GOT3 (cell line): ENCODE data around the gene NOTCH2.

ENCODE experiments used
- DNase-seq: peaks from one replicate; lab custom pipeline; 2025; ENCODE audit warnings: mixed read lengths; lab: John Stamatoyannopoulos, UW

Gene NOTCH2

DNA sequence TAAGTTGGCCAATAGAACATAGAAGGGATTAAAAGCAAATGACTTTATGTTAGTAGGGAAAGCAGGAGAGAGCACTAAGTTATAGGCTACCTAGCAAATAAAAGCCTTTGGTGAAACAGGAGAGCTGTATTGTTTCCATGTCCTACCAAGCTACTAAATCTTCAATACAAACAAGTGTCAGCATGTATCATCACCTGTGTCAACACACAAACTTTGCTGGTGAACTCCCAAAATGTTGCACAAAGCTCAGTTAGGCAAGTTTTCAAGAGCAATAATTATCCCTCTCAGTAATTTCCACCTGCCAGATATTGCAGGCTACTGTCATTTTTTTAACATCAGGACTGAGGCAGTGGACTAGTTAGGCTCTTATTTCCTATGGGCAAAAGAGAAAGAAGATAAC, 95.4 kb downstream of the NOTCH2 start:
- no peak for DNase-seq

DNA sequence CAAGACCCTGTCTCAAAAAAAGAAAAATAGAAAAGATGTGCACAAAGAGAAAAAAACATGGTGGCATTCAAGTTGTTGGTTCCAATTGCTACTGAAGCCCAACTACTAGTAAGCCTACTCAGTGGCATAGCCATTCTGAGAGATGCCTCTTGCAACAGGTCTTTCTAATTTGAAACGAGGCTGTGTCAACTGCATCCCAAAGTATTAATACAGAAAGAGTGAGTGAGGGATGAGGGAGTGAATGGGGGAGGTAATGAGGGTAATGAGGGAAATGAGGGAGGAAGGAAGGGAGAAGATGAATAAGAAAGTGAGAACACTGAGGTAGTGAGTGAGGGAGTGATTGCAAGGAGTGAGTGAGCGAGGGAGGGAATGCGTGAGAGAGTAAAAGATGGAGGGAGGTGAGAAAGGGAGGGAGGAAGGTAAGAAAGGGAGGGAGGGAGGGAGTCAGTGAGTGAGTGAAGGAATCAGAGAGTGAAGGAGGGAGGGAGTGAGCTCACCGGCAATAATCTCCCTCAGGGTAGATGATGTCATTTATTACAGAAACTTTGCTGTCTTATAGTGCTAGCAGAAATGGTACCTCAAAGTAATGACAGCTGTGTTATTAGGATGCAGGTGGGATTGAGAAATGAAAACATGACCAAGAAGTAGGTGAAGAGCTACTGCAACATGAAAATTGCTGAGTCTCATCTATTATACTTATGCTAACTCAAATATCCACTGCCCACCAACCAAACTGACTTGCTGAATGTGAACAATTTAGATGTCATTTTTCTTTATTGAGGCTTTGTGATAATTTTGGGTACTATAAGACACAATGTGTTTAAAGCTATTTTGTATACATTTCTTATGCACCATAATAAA, 97.5 kb downstream of the NOTCH2 start:
- DNase-seq: no peak

DNA sequence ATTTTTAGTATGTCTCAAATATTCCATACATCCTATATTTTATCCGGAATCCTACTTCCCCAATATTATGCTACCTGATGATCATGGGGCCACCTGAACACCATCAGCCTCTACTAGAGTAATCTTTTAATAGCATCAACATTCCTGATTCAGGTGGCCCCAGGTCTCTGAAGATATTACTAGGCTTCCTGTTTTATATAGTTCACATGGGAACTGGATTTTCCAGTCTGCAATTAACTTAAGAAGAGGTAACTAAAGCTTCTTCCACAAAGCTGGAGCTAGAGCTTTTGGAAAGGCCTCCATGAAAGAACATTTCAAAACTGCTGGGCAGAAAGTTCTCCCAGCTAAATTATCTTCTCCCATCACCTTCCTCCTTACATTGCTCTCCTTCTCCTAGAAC, 100.9 kb downstream of the NOTCH2 start:
- DNase-seq: no peak

DNA sequence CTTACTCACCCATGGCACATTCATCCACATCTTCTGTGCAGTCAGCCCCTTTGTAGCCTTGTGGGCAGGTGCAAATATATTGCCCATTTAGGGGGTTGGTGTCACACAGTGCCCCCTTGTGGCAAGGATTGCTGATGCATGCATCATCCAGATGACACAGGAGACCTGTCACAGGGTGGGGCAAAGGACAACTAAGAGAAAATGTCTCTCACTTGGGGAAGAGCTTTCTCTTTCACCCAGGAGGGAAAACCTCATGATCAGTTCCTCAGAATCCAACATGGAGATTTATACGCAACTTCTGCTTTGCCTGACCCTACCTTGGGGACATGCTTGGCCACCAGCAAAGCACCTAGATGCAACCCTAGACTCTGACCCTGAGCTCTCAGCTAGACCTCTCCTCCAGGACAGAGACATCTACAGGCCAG, 101.4 kb downstream of the NOTCH2 start:
- no peak for DNase-seq

DNA sequence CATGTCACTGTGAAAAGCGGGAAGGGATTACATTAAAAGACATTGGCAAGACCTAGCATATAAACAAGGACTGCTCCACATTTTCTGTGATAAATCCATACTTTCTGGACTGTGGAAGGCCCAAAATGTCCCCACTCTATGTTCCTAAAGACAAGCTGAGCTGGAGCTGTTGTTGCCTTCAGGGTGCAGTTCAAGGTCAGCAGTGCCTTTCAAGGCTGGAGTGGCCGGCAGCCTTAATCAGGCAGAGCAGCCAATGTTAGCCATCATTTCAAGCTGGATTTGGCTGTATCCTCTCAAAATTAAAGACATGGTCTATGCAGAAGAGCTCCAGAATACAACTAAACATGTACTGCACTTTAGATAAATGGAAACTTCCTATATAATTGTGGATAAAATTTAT, 102.8 kb downstream of the NOTCH2 start:
- no peak for DNase-seq

DNA sequence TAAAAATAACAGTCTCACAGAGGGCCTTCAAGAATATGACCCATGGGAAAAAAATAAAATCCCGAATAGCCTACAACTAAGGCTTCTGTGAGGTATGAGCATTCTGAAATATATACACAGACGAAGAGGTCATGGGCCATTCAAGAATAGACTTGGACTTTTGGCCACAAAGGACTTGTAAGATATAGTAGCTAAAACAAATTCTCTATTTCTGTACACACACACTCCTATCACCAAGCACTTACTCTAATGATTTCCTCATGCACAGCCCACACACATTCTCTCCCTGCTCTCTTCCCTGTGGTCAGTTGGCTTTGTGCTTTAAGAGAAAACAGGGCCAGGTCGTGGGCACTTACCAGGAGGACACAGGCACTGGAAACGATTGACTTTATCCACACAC, 103.4 kb downstream of the NOTCH2 start:
- DNase-seq: no peak

DNA sequence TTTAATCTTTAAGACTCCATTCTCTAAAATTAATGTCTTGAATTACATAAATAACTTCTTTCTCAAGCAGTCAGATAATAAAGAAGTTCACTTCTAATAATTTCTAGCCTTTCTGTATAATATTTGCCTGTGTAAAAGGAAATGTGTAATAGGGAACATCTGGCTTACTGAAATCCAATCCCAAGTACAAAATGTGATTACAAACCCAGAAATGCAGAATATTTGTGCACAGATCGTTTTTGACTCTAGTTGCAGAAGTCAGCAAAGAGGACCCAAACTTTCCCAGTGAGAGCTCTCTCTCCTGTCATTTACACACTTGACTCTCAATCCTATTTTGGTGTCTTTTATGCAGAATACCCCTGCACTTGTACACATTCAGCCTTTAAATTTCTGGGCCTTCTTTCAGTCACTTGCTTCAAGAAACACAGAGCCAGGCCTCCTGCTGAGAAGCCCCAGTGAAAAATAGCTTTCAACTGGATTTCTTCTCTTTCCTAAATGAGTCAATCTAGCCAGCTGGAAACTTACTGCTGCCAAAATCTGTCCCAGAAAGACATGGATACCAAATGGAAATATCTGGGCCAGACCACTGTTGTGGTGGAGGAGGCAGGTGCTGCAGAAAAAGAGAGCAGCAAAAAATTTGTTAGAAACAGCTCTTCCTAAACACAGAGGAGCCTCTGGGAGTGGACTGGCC, 104.6 kb downstream of the NOTCH2 start:
- DNase-seq: no peak

DNA sequence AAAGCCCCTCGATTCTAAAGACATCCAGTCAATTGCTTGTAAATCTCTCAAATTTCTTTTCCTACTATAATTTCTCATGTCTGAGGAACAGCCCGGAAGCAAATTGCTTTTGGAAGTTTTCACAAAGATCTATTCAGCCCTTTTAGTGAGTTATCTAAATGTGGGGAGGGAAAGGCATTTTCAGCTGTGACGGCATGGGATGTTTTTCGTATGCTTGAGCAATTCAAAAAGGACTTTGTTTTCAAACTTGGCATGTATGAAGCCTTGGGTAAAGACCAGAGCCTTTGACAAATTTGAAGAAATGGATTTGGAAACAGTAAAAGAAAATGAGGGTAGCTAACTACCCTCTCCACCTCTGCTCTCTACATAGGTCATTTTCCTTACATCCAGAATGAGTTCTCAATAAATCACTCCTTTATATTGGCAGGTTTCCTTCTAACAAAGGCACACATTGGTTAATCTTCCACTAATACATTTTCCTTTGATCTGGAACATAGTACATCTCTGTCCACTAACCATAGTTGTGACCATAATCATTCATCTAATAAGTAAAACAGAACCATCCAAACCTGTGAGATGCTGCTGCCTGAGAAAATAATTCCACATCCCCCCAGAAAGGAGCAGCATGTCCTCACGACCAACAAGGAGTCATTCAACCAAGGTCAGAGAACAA, 107.0 kb downstream of the NOTCH2 start:
- DNase-seq: no peak

DNA sequence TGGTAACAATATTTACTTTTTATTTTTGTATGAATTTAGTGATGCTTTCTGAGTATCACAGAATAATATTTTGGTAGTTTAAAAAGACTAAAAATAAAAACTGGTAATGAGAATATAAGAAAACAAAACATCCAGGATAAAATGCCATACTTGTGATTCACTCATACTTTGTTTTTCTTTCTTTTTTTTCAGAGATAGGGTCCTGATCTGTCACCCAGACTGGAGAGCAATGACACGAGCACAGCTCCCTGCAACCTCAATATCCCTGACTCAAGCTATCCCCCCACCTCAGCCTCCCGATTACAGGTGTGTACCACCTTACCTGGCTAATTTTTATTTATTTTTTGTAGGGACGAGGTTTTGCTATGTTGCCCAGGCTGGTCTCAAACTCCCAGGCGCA, 109.0 kb downstream of the NOTCH2 start:
- no peak for DNase-seq

DNA sequence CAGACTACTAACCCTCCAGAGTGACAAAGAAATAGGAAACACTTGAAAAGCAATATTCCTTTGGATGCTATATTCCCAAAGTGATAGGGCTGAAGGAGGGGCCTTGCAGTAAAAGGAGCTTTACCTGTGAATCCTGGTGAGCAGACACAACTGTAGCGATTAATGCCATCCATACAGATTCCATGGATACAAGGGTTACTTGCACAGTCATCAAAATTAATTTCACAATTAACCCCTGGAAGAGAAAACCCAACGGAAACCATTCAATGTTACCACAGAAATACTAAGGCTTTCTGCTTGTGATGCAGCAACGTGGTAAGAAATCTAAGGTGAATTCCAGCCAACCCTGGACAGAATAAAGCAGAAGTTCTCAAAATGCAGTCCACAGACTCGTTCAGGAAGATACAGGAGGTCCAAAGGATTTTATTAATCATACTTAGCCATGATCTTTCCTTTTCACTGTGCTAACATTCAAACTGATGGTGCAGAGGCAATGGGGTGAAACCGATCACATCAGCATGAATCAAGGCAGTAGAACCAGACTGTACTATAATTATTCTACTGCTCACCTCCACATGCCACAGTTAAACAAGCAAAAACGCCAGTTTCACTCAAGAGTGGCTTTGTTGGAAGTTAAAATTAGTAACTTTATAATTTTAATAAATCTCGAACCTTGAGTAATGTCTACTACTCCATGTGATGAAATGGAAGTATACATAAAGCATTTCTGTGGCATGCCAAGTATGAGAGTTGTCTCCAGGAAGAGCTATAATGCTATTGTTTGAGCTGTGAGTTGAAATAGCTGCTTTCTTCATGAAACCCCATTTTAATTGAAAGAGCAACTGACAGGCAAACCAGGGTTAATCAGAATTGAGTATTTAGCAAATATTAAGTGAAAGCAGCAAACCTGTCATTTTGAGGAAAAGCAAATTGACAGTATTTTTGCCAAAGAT, 109.9 kb downstream of the NOTCH2 start:
- DNase-seq: no peak

DNA sequence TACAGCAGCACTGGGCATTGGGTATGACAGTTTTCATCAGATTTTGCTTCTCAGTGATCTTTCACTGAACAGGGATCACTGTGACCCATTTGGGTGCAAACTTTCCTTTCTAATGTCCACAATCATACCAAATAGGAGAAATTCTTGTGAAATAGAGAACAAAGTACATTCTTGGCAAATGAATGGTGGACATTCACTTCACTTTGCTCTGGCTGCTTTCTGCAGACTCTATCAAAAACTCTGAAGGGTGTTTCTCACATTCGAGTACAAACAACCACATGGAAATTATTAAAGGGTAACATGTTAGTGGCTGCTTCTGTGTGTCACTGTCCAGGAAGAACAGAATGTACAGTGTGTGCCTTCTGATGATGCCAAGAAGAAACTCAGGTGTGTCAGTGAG, 111.2 kb downstream of the NOTCH2 start:
- DNase-seq: no peak

DNA sequence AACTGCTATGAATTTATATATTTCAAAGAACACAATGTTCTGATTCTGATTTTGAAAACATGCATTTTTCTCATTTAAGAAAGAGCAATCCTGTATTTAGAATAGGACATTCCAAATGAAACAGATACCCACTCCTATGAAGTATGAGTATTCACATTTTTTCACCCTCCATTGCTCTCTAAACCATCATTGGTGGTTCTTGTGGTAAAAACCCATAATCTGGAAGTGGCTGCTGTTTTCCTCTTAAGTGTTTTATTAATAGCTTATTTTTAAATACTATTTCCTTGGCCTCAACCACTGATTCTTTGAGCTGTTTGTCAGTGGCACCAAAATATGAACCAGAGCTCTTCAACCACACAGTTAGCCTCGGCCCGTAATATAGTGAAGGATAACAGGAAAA, 113.2 kb downstream of the NOTCH2 start:
- no peak for DNase-seq

DNA sequence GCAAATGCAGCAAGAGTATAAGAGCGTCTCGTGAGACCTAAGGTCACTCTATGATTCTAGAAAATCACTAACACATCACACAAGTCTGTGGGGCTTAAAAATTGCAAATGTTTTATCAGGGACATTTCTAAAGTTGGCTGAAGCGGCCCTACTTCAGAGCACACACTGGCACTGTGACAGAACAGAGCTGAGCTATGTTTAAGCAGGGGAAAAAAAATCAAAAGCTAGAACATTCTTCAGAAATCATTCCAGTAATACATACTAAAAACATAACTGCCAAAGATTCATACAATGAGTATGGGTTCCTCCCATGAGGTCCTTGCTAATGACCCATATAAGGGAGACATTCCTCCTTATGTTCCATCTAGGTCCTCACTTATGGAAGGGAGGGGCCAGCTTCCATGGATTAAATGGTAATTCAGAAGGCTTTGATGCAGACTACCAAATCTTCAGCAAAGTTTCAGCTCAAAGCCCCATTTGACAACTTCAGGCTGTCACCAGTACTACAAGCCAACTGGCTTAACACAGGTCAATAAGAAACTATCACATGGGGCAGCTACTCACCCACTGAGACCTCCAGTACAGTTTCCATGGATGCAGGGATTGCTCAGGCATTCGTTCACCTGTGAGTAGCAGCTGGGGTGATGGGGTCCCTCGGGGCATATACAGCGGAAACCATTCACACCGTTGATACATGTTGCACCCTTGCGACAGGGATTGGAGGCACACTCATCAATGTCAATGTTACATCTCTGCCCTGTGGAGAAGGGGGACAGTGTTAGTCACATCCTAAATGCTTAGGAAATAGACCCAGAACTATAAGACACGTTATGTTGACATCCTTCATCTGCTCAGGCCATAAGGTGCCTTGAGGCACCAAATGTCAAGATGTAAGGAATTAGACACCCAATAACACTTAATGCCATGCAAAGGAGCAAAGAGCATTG, 114.7 kb downstream of the NOTCH2 start:
- no peak for DNase-seq

DNA sequence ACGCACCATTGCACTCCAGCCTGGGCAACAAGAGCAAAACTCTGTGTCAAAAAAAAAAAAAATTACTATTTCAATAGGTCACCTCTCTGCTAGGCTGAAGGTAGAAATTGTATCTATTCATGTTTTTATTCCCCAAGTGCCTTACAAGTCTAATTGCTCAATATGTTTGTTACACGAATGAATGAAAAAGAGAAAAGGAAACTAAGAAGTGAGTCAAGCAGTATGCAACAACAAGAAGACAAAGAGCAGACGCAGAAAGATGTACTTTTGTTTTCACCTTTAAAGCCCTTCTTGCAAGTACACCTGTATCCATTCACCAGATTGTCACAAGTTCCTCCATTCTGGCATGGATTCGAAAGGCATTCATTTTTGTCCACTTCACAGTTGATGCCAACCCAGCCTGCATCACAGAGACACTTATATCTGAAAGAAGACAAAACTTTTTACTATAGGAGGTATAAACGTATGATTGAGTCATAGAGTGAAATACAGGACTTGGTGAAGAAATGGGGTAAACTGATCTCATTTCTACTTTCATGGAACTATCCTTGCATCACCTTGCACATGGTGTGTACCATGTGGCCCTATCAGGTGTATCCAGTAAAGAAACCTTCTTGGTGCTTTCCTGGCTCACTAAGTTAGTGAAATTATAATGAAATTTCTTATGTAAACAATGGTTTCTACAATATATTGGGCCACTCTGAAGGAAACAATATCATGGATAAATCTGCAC, 116.0 kb downstream of the NOTCH2 start:
- no peak for DNase-seq

DNA sequence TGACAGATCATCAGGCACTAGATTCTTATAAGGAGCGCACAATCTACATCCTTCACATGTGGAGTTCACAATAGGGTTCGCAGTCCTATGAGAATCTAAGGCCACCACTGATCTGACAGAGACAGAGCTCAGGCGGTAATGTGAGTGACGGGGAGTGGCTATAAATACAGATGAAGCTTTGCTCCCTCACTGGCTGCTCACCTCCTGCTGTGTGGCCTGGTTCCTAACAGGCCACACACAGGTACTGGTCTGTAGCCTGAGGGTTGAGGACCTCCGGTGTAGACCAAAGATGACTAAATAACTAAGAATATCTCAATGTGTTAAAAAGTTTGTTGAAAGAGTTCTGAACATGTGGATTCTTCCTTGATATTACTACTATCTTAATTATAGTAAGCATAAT, 117.0 kb downstream of the NOTCH2 start:
- DNase-seq: no peak

DNA sequence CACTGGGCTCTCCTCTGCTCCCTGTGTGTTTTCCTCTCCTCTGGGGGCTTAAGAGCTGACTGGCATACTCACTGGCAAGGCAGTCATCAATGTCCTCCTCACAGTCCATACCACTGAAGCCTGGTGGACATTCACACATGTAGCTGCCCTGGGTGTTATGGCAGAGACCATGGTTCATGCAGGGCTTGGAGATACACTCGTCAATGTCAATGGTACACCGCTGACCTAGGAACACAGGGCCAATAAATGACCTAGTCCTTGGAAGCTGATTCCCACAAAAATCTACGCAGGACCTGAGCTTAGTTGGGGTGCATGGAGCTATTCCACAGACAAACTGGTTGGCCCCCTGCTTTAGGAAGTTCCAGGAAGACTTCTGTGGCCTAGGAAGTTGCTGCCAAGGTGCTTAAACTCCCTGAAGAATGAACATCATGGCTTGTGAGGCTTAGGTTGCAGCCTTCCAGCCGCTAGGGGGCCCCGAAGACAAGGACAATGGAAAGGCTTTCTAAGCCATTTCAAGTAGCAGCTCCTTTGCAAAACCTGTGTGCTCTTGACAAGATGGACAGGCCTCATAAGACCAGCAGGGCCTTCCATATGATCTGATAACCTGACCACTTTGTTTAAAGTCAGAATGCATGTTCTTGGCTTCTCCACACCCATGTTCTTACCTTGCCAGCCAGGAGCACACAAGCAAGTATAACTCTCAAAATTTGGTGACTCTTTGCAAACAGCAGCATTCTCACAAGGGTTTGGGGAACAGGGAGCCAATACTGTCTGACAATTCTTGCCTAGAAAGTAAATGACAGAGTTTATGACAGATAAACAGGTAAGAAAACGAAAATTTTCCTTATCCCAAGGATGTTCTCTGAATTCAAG, 120.9 kb downstream of the NOTCH2 start:
- peak; percentile 2 for DNase-seq

DNA sequence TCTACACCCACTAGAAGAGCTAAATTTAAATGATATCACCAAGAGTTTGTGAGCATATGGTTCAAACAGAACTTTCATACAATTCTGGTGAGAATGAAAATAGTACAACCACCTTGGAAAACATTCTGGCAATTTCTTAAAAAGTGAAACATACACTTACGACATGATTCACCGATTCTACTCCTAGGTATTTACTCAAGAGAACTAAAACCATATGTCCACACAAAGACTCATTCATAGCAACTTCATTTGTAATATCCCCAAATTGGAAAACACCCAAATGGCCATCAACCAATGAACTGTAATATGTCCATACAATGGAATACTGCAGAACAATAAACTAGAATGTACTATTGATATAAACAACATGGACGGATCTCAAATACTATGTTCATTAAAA, 122.0 kb downstream of the NOTCH2 start:
- DNase-seq: no peak

DNA sequence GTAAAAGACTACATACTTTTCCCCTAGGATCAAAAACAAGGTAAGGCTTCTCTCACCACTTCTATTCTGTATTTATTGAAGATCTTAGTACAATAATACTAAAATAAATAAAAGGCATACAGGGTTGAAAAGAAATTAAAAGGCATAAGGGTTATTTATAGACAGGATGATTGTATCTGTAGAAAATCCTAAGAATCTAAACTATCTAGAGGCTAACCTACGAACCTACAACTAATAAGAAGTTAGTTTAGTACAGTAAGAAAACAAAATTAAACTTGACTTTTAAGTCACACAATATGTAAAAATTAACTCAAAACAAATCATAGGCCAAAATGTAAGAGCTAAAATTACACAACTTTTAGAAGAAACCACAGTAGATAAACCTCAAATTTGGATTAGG, 122.7 kb downstream of the NOTCH2 start:
- no peak for DNase-seq

DNA sequence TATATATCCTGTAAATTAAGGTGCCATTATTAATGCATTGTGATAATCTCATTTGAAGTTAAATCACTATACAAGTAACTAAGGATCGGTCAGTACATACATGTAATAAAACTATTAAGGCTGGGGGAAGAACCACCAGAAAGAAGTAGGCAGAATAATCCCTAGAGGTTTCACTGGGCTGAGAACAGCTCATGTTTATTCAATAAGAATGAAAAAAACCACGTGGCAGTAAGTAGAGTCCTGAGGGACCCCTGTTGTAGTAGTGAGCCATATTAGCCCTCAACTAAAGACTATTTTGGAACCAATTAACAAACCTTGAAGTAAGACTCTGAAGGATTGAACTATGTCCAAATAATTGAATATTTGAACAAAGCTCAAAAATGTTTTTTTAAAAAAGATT, 126.2 kb downstream of the NOTCH2 start:
- no peak for DNase-seq
